HCEC 1CT (cell line): Measurements from ENCODE around the gene TMEM108.

Experiments used
- DNase-seq: peaks from one replicate; pipeline ENCODE4 v3.0.0-alpha.2; 2017

The TMEM108 gene

DNA sequence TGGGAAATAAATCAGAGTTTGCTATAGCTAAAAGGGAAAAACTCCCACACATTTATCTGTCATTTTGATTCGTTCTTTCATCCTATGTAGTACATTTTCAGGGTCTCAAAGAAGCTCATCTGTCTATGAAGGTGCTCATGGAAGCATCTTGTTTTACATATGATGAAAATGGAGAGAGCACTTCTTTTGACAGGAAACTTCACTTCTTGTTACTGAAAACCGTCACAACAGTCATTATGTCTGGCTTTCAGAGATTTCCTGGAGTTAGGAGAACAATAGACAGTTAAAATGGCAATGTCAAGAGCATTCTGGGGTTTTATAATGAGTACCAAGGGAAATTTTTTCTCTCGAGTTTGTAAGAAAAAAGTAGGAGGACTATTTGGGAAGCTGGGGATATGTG, 83.3 kb downstream of the TMEM108 start:
- no peak for DNase-seq

GRCh38 chr3:133123636-133124035, 85.4 kb downstream of the TMEM108 start:
- DNase-seq: no peak

GRCh38 chr3:133124511-133124910, 86.3 kb downstream of the TMEM108 start:
- DNase-seq: no peak

GRCh38 chr3:133125171-133125570, 87.0 kb downstream of the TMEM108 start:
- no peak for DNase-seq

- no peak for DNase-seq
Measured at GRCh38 chr3:133125802-133126201, 87.6 kb downstream of the TMEM108 start.

- no peak for DNase-seq
Measured at GRCh38 chr3:133127381-133127780, 89.2 kb downstream of the TMEM108 start.

DNA sequence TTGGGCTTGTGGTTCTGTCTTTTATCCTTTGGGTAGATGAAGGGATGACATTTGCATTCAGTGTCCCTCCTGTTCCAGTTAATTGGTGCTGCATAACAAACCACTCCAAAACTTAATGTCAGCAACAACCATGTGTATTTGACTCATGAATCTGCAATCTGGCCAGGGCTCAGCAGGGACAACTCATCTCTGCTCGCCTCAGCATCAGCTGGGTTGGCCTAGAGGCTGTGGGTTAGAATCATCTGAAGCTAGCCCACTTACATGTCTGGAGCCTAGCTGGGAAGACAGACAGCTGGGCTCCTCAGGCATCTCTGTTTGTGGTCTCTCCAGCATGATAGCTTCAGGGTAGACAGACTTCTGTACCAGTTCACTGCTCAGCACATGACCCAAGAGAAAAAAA, 92.0 kb downstream of the TMEM108 start:
- no peak for DNase-seq

DNA sequence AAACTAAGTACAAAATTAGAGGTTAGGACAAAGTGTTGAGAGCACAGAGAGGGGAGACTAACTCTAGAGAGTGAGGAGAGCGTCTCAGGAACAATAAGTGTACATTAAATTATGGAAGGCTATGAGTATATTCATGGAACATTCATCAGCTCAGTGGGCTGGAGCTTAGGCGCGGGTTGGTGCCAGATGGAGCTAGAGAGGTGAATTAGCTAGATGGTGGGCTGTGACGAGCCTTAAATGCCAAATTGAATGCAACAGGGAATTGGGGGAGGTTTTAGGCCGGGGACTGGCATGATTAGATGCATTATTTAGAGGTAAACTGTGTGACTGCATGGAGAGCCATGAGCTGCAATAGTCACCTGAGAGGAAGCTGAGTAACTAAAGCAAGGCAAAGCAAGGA, 97.1 kb downstream of the TMEM108 start:
- no peak for DNase-seq

- no peak for DNase-seq
Measured at GRCh38 chr3:133136114-133137041, 98.2 kb downstream of the TMEM108 start.

GRCh38 chr3:133137042-133137996, 99.1 kb downstream of the TMEM108 start:
- no peak for DNase-seq

DNA sequence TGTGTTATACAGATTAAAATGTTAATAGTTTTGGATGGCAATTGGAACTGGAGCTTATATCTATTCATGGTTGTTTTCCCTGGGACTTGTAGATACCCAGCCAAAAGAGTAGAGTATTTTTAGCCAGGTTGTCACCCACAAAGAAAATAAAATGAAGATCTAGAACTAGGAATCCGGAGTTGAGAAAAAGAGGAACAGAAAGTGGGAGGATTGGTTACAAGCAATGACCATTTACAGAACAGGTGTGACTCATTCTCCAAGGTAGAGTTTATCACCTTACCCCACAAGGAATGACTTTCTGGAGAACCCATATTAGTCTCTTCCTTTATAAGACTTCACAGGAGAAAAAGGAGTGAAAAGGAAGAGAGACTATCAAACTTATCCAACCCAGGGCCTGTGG, 99.8 kb downstream of the TMEM108 start:
- no peak for DNase-seq

- no peak for DNase-seq
Measured at GRCh38 chr3:133152056-133152455, 113.9 kb downstream of the TMEM108 start.

GRCh38 chr3:133152681-133153220, 114.6 kb downstream of the TMEM108 start:
- DNase-seq: no peak

- DNase-seq: no peak
Measured at GRCh38 chr3:133153382-133153781, 115.2 kb downstream of the TMEM108 start.

DNA sequence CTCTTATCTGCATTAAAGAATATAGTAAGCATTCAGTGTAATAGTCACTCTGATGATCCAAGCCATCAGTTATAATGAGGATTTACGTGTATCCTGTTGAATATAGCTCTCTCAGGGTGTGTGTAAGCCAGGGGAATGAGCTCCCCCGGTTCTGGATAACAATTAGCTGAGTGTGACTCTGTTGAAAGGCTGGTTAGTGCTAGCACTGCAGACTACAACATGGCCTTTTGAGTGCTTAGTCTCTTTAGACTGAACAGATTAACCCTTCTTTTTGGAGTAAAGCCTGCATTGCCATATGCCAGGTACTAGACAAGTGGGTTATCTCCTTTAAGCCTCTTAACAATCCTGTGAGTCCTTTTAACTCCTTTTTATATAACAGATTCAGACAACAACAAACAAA, 119.5 kb downstream of the TMEM108 start:
- DNase-seq: no peak

- DNase-seq: no peak
Measured at GRCh38 chr3:133158686-133159085, 120.5 kb downstream of the TMEM108 start.

GRCh38 chr3:133159498-133160475, 121.6 kb downstream of the TMEM108 start:
- DNase-seq: no peak

DNA sequence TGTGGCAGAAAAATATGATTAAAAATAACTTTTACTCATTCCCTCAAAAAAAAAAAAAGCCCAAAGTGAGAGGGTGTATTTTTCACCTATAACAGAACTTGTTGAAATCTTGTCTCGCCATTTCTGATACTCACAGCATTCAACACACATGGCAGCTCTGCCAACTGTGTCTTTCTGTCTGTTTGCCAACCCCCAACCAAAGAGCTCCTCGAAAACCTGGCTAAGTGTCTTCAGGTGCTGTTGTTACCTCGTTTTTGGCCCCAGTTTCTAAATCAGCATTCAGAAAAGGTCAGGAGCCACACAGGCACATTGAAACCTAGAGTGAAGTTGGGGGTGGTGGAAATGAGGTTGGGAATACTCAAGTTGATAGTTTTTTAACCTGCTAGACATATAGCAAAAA, 123.5 kb downstream of the TMEM108 start:
- no peak for DNase-seq

DNA sequence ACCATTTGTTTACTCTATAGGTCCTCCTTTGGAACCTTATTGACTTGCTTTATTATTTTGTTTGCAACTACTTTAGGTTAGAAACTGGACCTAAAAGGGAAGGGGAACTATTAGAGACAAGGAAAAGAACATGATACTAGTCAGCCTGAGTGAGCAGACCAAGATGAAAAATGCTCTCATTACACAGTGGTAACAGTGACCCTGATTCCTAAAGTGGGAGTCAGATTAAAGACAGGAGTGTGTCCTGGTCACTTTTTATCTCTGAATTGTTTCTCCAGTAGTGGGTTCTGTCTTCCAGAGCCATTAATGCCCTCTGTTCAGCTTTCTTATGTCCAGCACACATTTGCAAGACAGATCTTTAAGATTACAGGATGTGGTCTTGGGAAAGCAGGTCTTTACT, 124.1 kb downstream of the TMEM108 start:
- no peak for DNase-seq

DNA sequence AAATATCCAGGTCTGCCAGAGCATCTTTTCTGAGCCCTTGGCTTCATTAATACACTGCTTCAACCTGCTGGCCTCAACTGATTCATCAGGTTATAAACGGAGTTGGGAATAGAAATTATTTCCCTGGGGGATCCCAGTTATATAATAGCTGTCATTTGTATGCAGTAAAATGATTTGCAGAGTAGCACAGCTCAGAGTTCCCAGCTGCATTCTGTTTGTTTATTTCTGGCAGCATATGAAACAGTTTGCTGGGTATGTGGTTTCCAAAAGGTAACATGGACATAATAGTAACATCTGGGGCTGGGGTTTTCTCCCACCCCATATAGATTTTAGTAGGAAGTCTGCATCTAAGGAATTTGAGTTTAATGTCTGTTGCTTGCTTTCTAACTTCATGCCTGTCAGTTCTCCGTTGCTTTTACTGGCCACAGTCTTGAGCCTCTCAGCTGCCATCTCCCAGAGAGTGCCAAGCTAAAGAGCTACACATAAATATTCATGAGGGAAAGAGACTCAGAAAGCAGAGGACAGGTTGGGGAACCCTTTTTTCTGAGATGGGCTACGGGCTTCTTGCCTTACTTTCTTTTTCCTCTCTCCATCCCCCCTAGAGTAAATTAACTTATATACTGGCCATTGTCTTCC, 124.6 kb downstream of the TMEM108 start:
- DNase-seq: no peak

GRCh38 chr3:133167340-133168024, 129.3 kb downstream of the TMEM108 start:
- no peak for DNase-seq
